ENCODE results near the gene SLC5A10.

The SLC5A10 gene

GRCh38 chr17:18960803-18961511, 9.0 kb downstream of the SLC5A10 start:
- H3K79me2 ChIP-seq (ENCODE audit: low read length) = no peaks in the 10 kb centered on the region
- H2AFZ ChIP-seq (ENCODE audit: low read length) = 0 out of 2 replicates have a peak overlapping the region, but pooled peaks have one; percentile 30
- H3K36me3 ChIP-seq (replicated peaks; ENCODE audit: insufficient read depth, low read length) = no peaks in the 10 kb centered on the region
- TF ChIP-seq EZH2 (optimal IDR thresholded peaks at IDR 0.05; ENCODE audit: low read depth, low read length) (no peak), EZH2phosphoT487 (IDR thresholded peaks at IDR 0.05; ENCODE audit: low read length) (no peak)
- TF ChIP-seq, protein P1, sequence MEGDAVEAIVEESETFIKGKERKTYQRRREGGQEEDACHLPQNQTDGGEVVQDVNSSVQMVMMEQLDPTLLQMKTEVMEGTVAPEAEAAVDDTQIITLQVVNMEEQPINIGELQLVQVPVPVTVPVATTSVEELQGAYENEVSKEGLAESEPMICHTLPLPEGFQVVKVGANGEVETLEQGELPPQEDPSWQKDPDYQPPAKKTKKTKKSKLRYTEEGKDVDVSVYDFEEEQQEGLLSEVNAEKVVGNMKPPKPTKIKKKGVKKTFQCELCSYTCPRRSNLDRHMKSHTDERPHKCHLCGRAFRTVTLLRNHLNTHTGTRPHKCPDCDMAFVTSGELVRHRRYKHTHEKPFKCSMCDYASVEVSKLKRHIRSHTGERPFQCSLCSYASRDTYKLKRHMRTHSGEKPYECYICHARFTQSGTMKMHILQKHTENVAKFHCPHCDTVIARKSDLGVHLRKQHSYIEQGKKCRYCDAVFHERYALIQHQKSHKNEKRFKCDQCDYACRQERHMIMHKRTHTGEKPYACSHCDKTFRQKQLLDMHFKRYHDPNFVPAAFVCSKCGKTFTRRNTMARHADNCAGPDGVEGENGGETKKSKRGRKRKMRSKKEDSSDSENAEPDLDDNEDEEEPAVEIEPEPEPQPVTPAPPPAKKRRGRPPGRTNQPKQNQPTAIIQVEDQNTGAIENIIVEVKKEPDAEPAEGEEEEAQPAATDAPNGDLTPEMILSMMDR (IDR thresholded peaks at IDR 0.05; ENCODE audit: low read length) = peak; percentile 95
- no peaks in the 10 kb centered on the region for H3K4me1 ChIP-seq (ENCODE audit: low read length)
- H3K27ac ChIP-seq (ENCODE audit: low read length) = no peak overlapping the region
- no peak overlapping the region for H3K9ac ChIP-seq (ENCODE audit: low read length)
- no peaks in the 10 kb centered on the region for H4K20me1 ChIP-seq (ENCODE audit: insufficient read depth, low read length)
- H3F3A ChIP-seq (ENCODE audit: insufficient read depth, low read length) = no peaks in the 10 kb centered on the region
- H3K9me3 ChIP-seq (replicated peaks; ENCODE audit: insufficient read depth, low read length) = no peaks in the 10 kb centered on the region
- no peaks in the 10 kb centered on the region for H3K27me3 ChIP-seq (replicated peaks; ENCODE audit: insufficient read depth, low read length)
- DNase-seq = peak; percentile 81
- H3K4me3 ChIP-seq (ENCODE audit: low read length) = no peak overlapping the region
- no peaks in the 10 kb centered on the region for H3K9me2 ChIP-seq (replicated peaks; ENCODE audit: insufficient read depth, low read length)
- no peak overlapping the region for H3K4me2 ChIP-seq (ENCODE audit: low read depth, low read length)

DNA sequence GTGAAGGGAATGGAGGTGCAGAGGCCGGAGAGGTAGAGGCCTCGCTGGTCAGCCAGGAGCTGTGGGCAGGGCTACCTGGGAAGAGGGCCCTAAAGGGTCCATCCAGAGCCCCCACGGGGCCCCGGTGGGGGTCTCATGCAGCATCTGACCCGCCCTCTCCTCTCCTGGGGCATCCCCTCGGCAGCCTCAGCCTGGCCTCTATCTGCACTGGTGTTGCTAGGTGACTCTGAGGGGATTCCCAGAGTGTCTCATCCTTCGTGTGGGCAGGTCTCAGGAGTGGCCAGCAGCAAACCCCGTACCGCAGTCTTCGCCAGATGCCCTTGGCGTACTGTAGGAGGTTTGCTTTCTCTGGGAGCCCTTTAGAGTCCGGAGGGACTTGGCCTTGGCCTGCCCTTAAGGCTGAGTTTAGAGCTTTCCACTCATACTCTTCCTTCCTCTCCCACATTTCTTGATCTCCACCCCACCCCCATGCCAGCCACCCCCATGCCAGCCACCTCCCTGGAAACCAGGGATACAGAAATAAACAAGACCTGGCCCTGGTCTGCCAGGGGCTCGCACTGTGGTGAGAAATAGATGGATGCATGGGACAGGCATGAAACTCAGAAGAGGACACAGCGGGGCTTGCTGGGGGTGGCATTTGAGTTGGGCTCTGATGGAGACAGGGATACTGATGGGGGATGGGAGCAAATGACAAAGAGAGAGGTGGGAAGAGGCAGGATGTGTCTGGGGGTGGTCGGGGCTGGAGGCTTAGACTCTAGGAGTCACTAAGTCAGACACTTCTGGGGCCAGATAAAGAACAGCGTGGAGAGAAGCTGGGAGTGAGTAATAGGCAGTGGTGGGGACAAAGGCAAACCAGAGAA, 9.9 kb downstream of the SLC5A10 start:
- no peak for TF ChIP-seq EZH2 (optimal IDR thresholded peaks at IDR 0.05; ENCODE audit: low read depth, low read length)
- no peak for TF ChIP-seq EZH2phosphoT487 (IDR thresholded peaks at IDR 0.05; ENCODE audit: low read length)
- TF ChIP-seq, protein P1 (IDR thresholded peaks at IDR 0.05; ENCODE audit: low read length) = no peak
- no peaks in the 10 kb centered on the region for H3K79me2 ChIP-seq (ENCODE audit: low read length)
- H3K4me2 ChIP-seq (ENCODE audit: low read depth, low read length) = no peak overlapping the region
- no peaks in the 10 kb centered on the region for H4K20me1 ChIP-seq (ENCODE audit: insufficient read depth, low read length)
- no peak overlapping the region for H3K4me3 ChIP-seq (ENCODE audit: low read length)
- no peaks in the 10 kb centered on the region for H3K9me3 ChIP-seq (replicated peaks; ENCODE audit: insufficient read depth, low read length)
- no peaks in the 10 kb centered on the region for H3K4me1 ChIP-seq (ENCODE audit: low read length)
- no peaks in the 10 kb centered on the region for H3K36me3 ChIP-seq (replicated peaks; ENCODE audit: insufficient read depth, low read length)
- no peak overlapping the region for H3K9ac ChIP-seq (ENCODE audit: low read length)
- H3K27me3 ChIP-seq (replicated peaks; ENCODE audit: insufficient read depth, low read length) = no peaks in the 10 kb centered on the region
- H3F3A ChIP-seq (ENCODE audit: insufficient read depth, low read length) = no peaks in the 10 kb centered on the region
- H3K27ac ChIP-seq (ENCODE audit: low read length) = no peak overlapping the region
- no peaks in the 10 kb centered on the region for H3K9me2 ChIP-seq (replicated peaks; ENCODE audit: insufficient read depth, low read length)
- no peak overlapping the region for H2AFZ ChIP-seq (ENCODE audit: low read length)
- no peak for DNase-seq

- Histone ChIP-seq H3K4me2 (ENCODE audit: low read depth, low read length) (no peak overlapping the region), H4K20me1 (ENCODE audit: insufficient read depth, low read length) (no peaks in the 10 kb centered on the region), H3K27ac (ENCODE audit: low read length) (no peak overlapping the region), H3K4me1 (ENCODE audit: low read length) (no peaks in the 10 kb centered on the region), H3K27me3 (replicated peaks; ENCODE audit: insufficient read depth, low read length) (no peaks in the 10 kb centered on the region), H2AFZ (ENCODE audit: low read length) (no peak overlapping the region), H3K4me3 (ENCODE audit: low read length) (no peak overlapping the region), H3F3A (ENCODE audit: insufficient read depth, low read length) (no peaks in the 10 kb centered on the region), H3K36me3 (replicated peaks; ENCODE audit: insufficient read depth, low read length) (no peaks in the 10 kb centered on the region), H3K9me2 (replicated peaks; ENCODE audit: insufficient read depth, low read length) (no peaks in the 10 kb centered on the region), H3K79me2 (ENCODE audit: low read length) (no peaks in the 10 kb centered on the region), H3K9me3 (replicated peaks; ENCODE audit: insufficient read depth, low read length) (no peaks in the 10 kb centered on the region), H3K9ac (ENCODE audit: low read length) (no peak overlapping the region)
- TF ChIP-seq, protein P1 (IDR thresholded peaks at IDR 0.05; ENCODE audit: low read length) = no peak
- TF ChIP-seq EZH2phosphoT487 (IDR thresholded peaks at IDR 0.05; ENCODE audit: low read length) = no peak
- TF ChIP-seq EZH2 (optimal IDR thresholded peaks at IDR 0.05; ENCODE audit: low read depth, low read length) = no peak
- no peak for DNase-seq
Observed at GRCh38 chr17:18962494-18962815, 10.5 kb downstream of the SLC5A10 start.
